Small intestine (tissue), 7 donors: ENCODE measurements around the gene PEX19. TPM values are rescaled to one million over a fixed set of nuclear protein-coding genes. Genes with fewer than 3 reads are reported as not detected.

Source experiments
- DNase-seq, 2 donors: peaks; one replicate each; pipeline versions ENCODE4 v3.0.0 to v3.0.0-alpha.2; 2013
- FAIRE-seq: peaks from 2 replicates; lab custom pipeline; 2012; peaks lifted over from hg19 to GRCh38; lab: Jason Lieb, UNC
- H3K27ac ChIP-seq, 3 donors: one replicate each; pipeline ENCODE4 v1.5.1; 2013; ENCODE audit warnings: low read length in 2 of 3, mild to moderate bottlenecking in 2 of 3, control low read depth in 1 of 3, inconsistent platforms in 1 of 3, low read depth in 1 of 3, moderate library complexity in 1 of 3
- H3K27me3 ChIP-seq, 3 donors: one replicate each; pipeline ENCODE4 v1.6.1; 2013; ENCODE audit warnings: low read length in 3 of 3, inconsistent platforms in 1 of 3; ENCODE audit not compliant: control insufficient read depth in 3 of 3, insufficient read depth in 3 of 3
- H3K36me3 ChIP-seq, 3 donors: one replicate each; pipeline ENCODE4 v1.6.1; 2013; ENCODE audit warnings: low read length in 3 of 3, inconsistent platforms in 1 of 3, low read depth in 1 of 3, mild to moderate bottlenecking in 1 of 3, moderate library complexity in 1 of 3; ENCODE audit not compliant: control insufficient read depth in 3 of 3, insufficient read depth in 2 of 3
- H3K4me1 ChIP-seq, 3 donors: one replicate each; pipeline ENCODE4 v1.6.1; 2013; ENCODE audit warnings: low read length in 2 of 3, inconsistent platforms in 1 of 3, low read depth in 1 of 3, mild to moderate bottlenecking in 1 of 3, moderate library complexity in 1 of 3; ENCODE audit not compliant: control insufficient read depth in 3 of 3, insufficient read depth in 2 of 3
- H3K4me3 ChIP-seq, 3 donors: one replicate each; pipeline ENCODE4 v1.5.1; 2013; ENCODE audit warnings: low read length in 3 of 3, control low read depth in 1 of 3, inconsistent platforms in 1 of 3, low read depth in 1 of 3, mild to moderate bottlenecking in 1 of 3, moderate library complexity in 1 of 3
- H3K9me3 ChIP-seq, 2 donors: one replicate each; pipeline ENCODE4 v1.6.1; 2013; ENCODE audit warnings: low read depth in 1 of 2, low read length in 1 of 2; ENCODE audit not compliant: control insufficient read depth in 2 of 2, insufficient read depth in 1 of 2
- WGBS, 3 donors: extraction: QIAGEN DNeasy Blood & Tissue Kit; methylation state at CpG; one replicate each; pipeline ENCODE4 v1.1.7; 2013; 5-methylcytosine and 5-hydroxymethylcytosine counted together
- polyA plus RNA-seq, 4 donors: library from polyadenylated mRNA; stranded (reverse) in 3 of 4; unstranded in 1 of 4; fragments of 200-250 nt in 3 of 4; fragments of 120-200 nt in 1 of 4; gene quantifications; one replicate each; pipeline versions ENCODE4 v1.2.1 to v1.2.3, GENCODE V29; 2013
- donor health status: healthy with polysubstance abuse.
- donor health status: control.
- donor health status: control.
- donor health status: Bipolar disorder and iron deficiency.
- donor health status: healthy.

PEX19 gene
- polyA plus RNA-seq, 4 donors: 20.8 to 52.3 (median 24.5) TPM

DNA sequence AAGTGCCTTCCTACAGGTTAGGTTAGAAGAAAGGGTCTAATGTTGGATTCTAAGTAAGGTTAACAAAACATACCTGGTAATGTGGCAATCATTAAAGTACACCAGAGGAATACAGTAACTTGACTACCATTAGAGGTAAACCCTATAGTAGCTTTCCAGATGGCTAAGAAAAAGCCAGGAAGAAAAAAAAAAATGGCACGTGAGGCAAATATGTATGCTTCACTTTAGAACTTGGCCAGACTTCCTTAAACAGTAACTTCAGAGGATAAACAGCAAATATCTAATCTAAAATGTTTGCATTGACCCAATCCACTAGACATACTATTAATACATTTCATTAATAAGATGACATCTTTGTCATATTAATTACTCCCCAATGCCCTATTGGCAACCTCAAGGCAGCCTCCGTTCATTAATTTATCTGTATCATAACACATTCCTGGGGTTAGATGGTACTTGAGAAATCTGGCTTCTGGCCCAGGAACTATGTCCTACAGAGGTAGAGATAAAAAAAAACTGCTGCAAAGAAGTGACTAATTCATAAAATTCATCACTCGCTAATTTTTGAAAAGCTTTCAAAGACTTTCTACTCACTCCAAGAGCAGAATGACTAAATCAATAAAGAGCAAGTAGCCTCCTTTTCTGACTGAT lies 28.4 kb downstream of the PEX19 start:
- Histone ChIP-seq H3K27ac (no peak overlapping the region), H3K9me3 (no peaks in the 10 kb centered on the region), H3K4me1 (peaks cover 3 to 10% (median 5%) of the 10 kb centered on the region in 3 donors), H3K27me3 (no peaks in the 10 kb centered on the region), H3K36me3 (peaks cover 0 to 10% (median 0%) of the 10 kb centered on the region in 3 donors), H3K4me3 (no peak overlapping the region)
- DNase-seq (no peak), FAIRE-seq (no peak)
- 19 to 32% (median 26%) methylated on average over 3 of the region's 3 CpGs for WGBS, 3 donors

DNA sequence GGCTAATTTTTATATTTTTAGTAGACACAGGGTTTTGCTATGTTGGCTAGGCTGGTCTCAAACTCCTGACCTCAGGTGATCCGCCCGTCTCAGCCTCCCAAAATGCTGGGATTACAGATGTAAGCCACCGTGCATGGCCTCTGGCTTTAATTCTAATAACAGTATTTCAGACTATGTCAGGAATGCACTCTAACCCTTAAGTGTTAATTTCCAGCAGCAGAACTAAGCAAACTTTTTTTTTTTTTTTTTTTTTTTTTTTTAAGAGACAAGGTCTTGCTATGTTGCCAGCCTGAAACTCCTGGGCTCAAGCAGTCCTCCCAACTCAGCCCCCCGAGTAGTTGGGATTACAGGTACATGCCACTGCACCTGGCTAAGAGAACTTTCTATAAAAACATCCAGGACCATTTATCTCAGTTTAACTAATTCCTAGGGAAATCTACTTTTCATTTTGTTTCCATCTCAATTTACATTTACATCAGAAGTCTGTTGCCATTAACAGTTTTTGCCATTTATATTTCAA lies 29.1 kb downstream of the PEX19 start:
- H3K4me1 ChIP-seq: peaks cover 2 to 6% (median 3%) of the 10 kb centered on the region in 3 donors
- peaks cover 0 to 12% (median 0%) of the 10 kb centered on the region in 3 donors for H3K36me3 ChIP-seq
- no peaks in the 10 kb centered on the region for H3K9me3 ChIP-seq
- DNase-seq (no peak), FAIRE-seq (no peak)
- H3K4me3 ChIP-seq: no peak overlapping the region
- H3K27ac ChIP-seq: no peak overlapping the region
- H3K27me3 ChIP-seq: no peaks in the 10 kb centered on the region
- WGBS, 3 donors: 84 to 92% (median 91%) methylated on average over 4 of the region's 4 CpGs

DNA sequence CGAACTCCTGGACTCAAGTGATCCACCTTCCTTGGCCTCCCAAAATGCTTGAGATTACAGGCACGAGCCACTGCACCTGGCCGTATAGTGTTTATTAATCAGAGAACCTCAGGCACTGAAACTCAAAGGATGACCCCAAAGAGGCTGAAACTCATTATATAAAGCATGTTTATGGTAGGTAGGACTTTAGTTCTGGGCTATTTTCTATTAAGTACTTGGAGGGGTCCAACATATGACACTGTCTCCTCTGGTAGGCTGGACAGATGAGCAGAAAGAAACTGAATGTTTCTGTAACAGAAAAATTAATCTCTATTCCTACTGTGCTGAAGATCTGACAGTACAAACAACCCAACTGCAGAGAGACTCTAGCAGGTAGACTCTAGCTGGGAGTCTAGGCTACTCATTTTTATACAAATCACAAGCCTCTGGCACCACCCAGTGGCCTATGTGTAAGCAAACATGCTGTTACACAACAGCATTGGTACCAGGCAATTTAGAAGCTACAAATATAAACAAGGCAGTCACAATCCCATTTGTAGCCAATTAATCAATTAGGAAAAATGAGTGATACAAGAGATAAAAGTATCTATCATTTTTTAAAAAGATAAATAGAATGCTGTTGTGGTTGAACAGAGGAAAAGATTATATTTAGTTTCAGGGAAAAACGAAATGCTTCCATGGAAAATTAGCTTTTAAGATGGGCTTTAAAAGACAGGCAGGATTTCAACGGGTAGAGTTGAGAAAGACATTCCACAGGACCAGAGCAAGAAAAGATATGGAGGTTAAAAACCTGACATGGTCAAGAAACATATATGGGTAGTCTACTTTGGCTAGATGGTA lies 33.0 kb downstream of the PEX19 start:
- peaks cover 0 to 8% (median 0%) of the 10 kb centered on the region in 3 donors for H3K36me3 ChIP-seq
- no peaks in the 10 kb centered on the region for H3K9me3 ChIP-seq
- H3K4me1 ChIP-seq: no peaks in the 10 kb centered on the region
- 60 to 70% (median 68%) methylated on average over 5 of the region's 5 CpGs for WGBS, 3 donors
- peak; percentile 77 to 78 for DNase-seq
- no peaks in the 10 kb centered on the region for H3K27me3 ChIP-seq
- H3K27ac ChIP-seq: no peak overlapping the region
- no peak for FAIRE-seq
- no peak overlapping the region for H3K4me3 ChIP-seq

DNA sequence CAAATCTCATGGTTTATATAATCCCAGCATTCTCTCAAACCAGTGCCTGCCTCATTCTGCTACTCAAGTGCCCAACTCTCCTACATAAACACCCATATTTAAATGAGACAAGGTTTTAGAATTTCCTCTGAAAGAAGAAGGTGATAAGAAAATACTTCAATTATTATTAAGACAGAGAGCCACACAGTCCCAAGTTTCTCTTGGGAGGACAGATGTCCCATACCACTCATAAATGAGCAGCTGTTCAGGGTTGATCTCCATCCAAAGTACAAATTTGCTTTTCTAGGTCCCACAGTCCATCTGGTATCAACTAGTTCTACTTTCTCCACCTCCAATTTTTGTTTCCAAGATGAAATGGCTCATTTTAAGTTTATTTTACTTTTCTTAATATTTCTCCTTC lies 33.9 kb downstream of the PEX19 start:
- Histone ChIP-seq H3K9me3 (no peaks in the 10 kb centered on the region), H3K27ac (no peak overlapping the region), H3K4me1 (no peaks in the 10 kb centered on the region), H3K27me3 (no peaks in the 10 kb centered on the region), H3K4me3 (no peak overlapping the region), H3K36me3 (peaks cover 0 to 8% (median 0%) of the 10 kb centered on the region in 3 donors)
- FAIRE-seq (no peak), DNase-seq (peak; percentile 18 to 22)

DNA sequence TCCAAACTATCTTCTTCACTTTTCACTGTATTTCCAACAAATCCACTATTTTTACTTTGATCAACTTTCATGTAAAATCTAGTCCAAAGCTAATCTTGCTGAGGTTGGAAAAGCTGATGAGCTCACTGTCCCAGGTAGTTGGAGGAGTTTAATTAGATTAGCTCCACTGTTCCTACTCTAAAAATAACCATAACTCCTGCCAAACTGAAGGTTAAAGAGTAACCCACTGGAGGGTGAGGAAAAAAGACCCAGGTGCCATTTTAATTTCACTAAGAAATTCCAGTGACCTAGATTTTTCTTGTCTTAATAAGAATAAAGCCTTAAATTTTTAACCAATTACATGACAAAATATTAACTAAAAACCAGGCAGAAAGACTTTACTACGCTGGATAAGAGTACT lies 37.9 kb downstream of the PEX19 start:
- no peak for DNase-seq
- Histone ChIP-seq H3K4me3 (no peak overlapping the region), H3K27me3 (no peaks in the 10 kb centered on the region), H3K4me1 (no peaks in the 10 kb centered on the region), H3K27ac (no peak overlapping the region), H3K36me3 (peaks cover 3 to 7% (median 6%) of the 10 kb centered on the region in 3 donors), H3K9me3 (no peaks in the 10 kb centered on the region)
- no peak for FAIRE-seq
- WGBS, 3 donors: 97 to 100% (median 100%) methylated on average over 1 of the region's 1 CpG

DNA sequence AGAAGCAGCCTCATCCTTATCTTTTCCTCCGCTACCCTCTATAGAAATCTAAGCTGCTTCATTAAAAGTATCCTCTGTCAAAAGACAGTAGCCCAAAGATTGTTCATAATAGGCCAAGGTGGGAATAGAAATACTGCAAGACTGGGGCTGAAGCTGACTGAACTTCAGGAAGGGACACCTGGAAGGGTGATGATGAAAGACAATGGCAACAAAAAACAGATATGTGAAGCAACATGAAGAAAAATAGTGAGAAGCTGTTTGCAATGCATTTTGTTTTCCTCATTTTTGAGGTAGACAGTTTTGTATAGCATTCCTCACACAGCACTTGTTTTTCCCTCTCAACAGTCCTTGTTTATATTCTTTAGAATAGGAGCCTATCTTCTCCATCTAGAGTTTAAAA lies 39.5 kb downstream of the PEX19 start:
- no peak for DNase-seq
- no peak for FAIRE-seq
- Histone ChIP-seq H3K27ac (no peak overlapping the region), H3K4me1 (no peaks in the 10 kb centered on the region), H3K9me3 (no peaks in the 10 kb centered on the region), H3K27me3 (no peaks in the 10 kb centered on the region), H3K4me3 (no peak overlapping the region), H3K36me3 (peaks cover 3 to 10% (median 7%) of the 10 kb centered on the region in 3 donors)
- 95 to 100% (median 97%) methylated on average over 1 of the region's 1 CpG for WGBS, 3 donors

DNA sequence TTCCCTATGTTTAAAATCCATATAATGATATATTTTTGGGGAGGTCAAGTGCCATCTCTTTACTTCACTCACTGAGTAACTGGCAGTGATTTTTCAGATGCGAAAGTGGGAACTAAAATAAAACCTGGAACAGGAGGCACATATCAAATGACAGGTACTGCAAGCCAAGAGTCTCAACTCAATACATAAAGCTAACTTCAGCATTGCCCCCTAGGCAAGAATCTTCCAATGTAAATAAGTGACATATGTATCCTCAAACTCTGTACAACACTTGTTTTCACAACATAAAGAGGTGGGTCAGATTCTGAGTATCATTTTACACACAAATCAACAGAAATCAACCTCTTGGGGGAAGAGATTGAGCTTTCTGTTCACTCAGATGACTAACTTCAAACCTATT lies 40.7 kb downstream of the PEX19 start:
- H3K4me3 ChIP-seq: no peak overlapping the region
- no peak for FAIRE-seq

DNA sequence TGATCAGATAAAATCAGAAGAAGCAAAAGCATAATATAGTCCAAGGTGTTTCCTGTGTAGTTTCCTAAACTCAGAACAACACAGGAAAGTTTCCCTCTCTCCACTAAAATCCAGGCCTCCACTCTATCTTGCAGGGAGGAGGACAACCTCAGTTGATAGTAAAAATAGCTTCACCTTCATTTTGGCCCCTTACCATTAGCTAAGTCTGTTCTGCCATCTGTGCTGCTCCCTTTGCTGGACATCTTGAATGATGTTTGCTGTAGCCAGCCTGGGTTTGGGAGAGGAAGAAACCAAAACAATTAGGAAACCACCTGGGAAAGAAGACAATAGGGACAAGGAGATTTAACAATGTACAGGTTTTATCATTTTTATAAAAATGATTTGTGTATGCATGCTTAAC lies 41.2 kb downstream of the PEX19 start:
- no peaks in the 10 kb centered on the region for H3K9me3 ChIP-seq
- no peaks in the 10 kb centered on the region for H3K4me1 ChIP-seq
- H3K27ac ChIP-seq: no peak overlapping the region
- no peak overlapping the region for H3K4me3 ChIP-seq
- no peak for FAIRE-seq
- no peaks in the 10 kb centered on the region for H3K27me3 ChIP-seq
- no peak for DNase-seq
- H3K36me3 ChIP-seq: peaks cover 10 to 19% (median 17%) of the 10 kb centered on the region in 3 donors

More for the DNA sequence above, 40.7 kb downstream of the PEX19 start:
- H3K4me1 ChIP-seq: no peaks in the 10 kb centered on the region
- H3K27ac ChIP-seq: no peak overlapping the region
- no peak for DNase-seq
- WGBS, 3 donors: 91 to 93% (median 93%) methylated on average over 1 of the region's 1 CpG
- no peaks in the 10 kb centered on the region for H3K9me3 ChIP-seq
- H3K27me3 ChIP-seq: no peaks in the 10 kb centered on the region
- peaks cover 9 to 19% (median 15%) of the 10 kb centered on the region in 3 donors for H3K36me3 ChIP-seq
